HG02678 (cell line): Measurements from ENCODE around the gene TMEM132C.

Source experiments
- ATAC-seq: cut with Tn5 transposase; IDR thresholded peaks from one replicate; pipeline ENCODE4 v1.9.1; 2021; ENCODE audit warnings: mild to moderate bottlenecking, moderate library complexity; ENCODE audit not compliant: unreplicated experiment

Gene TMEM132C

DNA sequence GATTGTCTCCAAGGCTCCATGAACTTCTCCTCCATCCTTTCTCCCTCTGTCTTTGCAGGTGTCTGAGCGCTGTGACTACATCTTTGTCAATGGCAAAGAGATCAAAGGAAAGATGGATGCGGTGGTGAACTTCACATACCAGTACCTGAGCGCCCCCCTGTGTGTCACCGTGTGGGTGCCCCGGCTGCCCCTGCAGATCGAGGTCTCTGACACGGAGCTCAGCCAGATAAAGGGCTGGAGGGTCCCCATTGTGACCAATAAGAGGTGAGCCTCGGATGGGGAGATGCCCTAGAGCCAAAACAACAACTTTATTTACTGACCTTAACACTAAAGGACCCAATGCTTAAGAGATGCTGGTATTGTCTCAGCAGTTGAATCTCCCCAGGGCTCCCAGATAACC lies 426.8 kb downstream of the TMEM132C start:
- no peak for ATAC-seq

GRCh38 chr12:128694445-128694844 lies 427.5 kb downstream of the TMEM132C start:
- ATAC-seq, result no peak

GRCh38 chr12:128695697-128696096 lies 428.7 kb downstream of the TMEM132C start:
- ATAC-seq, result no peak

DNA sequence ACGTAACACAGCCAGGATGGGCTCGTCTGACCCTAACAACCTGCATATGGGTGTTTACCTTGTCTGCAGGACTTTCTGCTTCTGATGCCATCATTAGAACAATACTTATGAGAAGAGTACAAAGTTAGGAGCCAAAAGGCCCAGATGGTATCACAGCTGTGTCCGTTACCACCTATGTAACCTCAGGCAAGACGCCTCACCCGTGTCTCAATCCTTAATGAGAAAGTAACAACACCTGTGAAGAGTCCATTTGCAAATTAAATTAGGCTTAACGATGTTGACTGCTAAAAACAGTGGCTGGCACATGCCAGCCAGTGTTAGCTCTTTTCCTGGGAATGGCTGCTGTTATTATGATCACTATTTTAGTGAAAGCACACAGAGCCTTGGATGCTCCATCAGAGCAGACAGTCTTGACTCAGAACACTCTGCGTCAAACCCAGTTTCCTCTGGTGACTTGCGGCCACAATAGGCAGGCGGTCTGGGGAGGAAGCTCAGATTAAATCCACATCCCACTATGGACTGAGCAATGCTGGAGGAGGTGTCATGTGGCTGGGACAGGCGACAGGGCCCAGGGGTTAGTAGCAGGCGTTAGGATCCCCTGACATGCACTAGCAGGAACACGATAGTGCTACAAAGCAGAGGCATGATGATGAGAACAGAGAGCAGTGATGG lies 431.5 kb downstream of the TMEM132C start:
- ATAC-seq, result no peak

GRCh38 chr12:128699106-128699505 lies 432.1 kb downstream of the TMEM132C start:
- no peak for ATAC-seq

- no peak for ATAC-seq
These were observed 435.4 kb downstream of the TMEM132C start for GRCh38 chr12:128702371-128702770.

DNA sequence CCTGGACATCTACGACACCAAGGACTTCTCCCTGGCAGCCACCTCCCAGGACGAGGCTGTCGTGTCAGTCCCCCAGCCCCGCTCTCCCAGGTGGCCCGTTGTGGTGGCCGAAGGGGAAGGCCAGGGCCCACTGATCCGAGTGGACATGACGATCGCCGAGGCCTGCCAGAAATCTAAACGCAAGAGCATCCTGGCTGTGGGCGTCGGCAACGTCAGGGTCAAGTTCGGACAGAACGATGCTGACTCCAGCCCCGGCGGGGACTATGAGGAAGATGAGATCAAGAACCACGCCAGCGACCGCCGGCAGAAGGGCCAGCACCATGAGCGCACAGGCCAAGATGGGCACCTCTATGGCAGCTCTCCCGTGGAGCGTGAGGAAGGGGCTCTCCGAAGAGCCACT lies 438.2 kb downstream of the TMEM132C start:
- no peak for ATAC-seq

- no peak for ATAC-seq
These were observed 440.5 kb downstream of the TMEM132C start for GRCh38 chr12:128707488-128707887.

DNA sequence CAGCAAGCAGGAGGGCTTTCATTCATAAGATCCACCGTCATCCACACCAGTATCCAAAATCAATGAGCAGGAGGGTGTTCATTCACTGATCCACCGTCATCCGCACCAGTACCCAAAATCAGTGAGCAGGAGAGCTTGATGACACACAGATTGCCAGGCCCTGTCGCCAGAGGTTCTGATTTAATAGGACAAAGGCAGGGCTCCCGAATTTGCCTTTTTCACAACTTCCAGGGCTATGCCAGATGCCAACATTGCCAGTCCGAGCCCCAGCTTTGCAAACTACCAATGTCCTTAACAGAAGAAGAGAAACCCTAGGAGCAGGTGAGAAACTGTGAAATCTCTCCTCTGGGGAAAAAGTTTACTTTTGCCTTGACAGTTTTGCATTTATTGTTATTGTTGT lies 441.8 kb downstream of the TMEM132C start:
- no peak for ATAC-seq

DNA sequence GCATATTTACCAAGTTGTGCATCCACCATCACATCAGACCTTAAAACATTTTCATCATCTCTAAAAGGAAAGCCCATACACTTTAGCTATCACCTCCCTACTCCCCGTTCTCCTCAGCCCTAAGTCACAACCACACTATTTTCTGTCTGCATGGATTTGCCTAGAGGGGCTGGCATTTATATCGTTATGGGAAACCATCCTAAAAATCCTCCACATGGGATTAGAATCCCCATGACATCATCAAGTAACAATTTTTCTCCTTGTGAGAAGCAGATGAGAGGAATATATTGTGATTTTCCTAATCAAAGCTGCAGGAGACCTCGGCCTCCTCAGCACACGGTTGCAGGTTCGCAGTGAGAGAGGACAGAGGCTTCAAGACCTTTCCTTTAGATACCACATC lies 442.7 kb downstream of the TMEM132C start:
- ATAC-seq, result no peak

GRCh38 chr12:128711486-128711885 lies 444.5 kb downstream of the TMEM132C start:
- no peak for ATAC-seq

DNA sequence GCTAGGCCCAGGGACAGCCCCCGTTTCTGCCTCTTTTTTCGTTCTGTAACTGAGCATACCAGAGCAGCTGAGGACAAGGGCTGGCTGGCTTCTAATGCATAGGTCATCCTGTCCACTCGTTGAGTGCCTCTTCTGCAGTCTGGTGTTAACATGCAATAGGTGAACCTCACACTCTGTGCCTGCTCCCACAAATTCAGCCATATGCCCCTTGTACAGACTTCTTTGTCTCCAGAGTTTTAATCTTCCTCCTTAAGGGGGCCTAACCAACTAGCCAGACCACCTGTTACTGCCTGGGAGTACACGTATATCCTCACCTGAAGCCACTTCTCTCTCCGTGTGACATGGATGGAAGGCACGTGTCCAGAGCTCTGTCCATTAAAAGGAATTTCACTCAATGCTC lies 445.7 kb downstream of the TMEM132C start:
- no peak for ATAC-seq

DNA sequence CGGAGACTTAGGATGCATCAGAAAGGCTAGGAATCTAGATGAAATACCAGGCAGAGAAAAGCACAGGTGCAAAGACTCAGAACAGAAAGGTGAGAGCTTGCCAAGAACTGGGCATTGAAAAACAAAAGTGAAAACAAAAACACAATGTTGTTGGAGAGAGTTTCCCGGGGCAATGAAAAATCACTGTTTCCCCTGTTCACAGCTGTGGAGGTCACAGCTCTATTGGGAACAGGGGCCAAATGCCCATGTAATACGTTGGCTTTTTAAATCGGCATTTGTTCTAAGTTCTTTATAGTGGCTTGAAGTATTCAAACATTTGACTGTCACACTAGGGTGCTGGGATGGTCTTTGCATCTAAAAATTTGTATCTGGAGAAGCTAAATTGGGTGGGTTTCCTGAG lies 448.5 kb downstream of the TMEM132C start:
- no peak for ATAC-seq

- ATAC-seq, result no peak
These were observed 457.6 kb downstream of the TMEM132C start for GRCh38 chr12:128724468-128725046.

DNA sequence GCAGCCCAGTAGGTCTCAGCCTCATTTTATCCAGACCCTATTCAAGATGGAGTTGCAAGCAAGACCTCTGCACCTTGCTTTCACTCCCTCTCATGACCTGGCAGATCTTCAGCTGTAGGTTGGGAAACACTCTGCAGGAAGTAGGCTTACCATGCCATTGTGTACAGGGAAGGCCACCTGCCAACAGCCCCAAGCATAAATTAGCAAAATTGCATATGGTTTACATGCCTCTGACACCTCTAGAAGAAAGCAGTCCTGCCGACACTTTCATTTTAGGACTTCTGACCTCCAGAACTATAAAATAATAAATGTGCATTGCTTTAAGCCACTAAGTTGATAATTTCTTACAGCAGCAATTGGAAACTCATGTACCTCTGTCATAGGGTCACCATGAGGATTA lies 459.9 kb downstream of the TMEM132C start:
- no peak for ATAC-seq

GRCh38 chr12:128727461-128727860 lies 460.5 kb downstream of the TMEM132C start:
- ATAC-seq, result no peak

DNA sequence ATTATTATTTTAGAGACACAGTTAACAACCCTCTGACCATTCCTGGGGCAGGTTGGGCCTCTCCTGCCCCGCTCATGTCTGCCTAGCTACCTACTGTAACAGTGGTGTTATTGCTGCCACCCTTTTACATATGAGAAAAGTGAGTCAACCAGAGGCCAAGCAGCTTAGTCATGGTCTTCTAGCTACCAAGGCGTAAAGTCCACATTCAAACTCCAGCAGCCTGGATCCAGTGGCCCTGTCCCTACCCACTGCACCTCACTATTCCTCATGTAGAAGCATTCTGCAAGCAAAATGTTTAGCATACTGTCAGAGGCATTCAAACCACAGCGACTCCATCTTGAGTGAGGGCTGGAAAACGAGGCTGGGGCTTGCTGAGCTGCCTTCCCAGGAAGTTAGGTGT lies 461.0 kb downstream of the TMEM132C start:
- ATAC-seq, result no peak

DNA sequence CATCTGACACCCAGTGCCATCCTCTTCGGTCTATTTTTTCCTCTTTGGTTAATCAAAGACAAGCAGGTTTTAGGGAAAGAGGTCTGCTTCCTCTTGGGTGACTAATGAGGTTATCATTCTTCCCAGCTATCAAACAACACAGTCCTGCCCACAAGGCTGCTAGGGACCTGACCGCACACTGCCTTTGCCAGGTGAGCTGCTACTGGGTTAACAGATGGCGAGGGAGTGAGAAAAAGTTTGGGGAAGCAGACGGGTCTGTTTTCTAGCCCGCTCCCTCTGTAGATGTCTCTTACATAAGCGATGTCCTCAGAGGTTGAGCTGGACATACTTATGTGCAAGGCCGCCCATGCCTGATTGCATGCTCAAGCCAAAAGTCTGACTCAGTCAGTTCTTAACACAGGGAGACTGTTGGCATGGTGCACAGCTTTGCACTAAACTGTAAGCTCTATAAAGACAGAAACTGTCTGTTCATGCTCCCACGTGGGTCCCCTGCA lies 462.7 kb downstream of the TMEM132C start:
- no peak for ATAC-seq

GRCh38 chr12:128734371-128734770 lies 467.4 kb downstream of the TMEM132C start:
- ATAC-seq, result no peak

DNA sequence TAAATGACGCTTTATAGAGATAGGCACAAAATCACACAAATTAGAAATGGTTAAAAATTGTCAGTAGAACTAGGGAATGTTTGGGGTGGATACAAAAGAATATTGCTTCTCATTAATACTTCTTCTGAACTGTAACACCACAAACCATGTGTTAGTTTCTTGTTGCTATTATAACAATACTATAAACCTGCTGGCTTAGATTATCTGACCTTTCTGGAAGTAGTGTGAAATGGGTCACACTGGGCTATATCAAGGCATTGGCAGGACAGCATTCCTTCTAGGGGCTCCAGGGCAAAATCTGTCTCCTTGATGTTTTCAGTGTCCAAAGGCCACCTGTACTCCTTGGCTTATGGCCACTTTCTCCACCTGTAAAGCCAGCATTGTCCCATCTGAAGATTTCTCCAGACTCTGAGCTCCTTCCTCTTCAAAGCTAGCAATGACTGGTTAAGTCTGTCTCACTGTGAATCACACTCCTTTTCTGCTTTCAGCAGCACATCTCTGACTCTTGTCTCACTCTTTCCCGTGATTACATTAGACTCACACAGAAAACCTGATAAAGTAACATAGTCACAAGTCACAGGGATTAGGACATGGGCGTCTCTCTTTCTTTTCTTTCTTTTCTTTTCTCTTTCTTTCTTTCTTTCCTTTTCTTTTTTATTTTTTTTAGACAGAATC lies 470.5 kb downstream of the TMEM132C start:
- ATAC-seq, result no peak

DNA sequence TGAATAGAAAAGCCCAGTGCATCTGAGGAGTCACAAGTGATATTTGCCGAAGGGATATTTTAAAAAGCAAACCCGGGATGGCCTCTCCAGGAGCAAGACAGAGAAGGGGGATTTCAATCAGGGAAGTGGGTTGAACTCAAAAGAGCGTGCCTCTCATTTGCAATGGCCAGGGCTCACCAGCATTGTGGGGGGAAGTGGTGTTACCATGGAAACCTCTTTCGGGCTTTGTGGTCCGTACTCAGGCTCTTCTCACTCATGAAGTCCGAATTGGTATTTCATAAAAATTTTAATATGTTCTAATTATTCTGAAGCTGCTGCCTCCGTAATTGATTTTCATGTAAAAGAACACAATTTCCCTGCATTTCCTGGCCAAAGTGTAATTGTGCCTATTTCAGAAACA lies 476.9 kb downstream of the TMEM132C start:
- no peak for ATAC-seq
